GM21529 (cell line): ENCODE results near the gene AGBL5.
A peak's percentile ranks its signal among the peaks of the same experiment; 100 is the strongest.

ENCODE experiments used
- ATAC-seq: cut with Tn5 transposase; IDR thresholded peaks from one replicate; pipeline ENCODE4 v1.9.1; 2021; ENCODE audit not compliant: unreplicated experiment

AGBL5 gene

GRCh38 chr2:27024188-27024587 is 27.3 kb upstream of the AGBL5 start:
- no peak for ATAC-seq

GRCh38 chr2:27024812-27025211 is 26.7 kb upstream of the AGBL5 start:
- ATAC-seq, result no peak

GRCh38 chr2:27025281-27025800 is 26.1 kb upstream of the AGBL5 start:
- no peak for ATAC-seq

- ATAC-seq, result no peak
Observed at GRCh38 chr2:27025861-27026851, 25.3 kb upstream of the AGBL5 start.

- ATAC-seq, result no peak
Observed at GRCh38 chr2:27027211-27027651, 24.2 kb upstream of the AGBL5 start.

- ATAC-seq, result no peak
Observed at GRCh38 chr2:27029051-27029450, 22.4 kb upstream of the AGBL5 start.

- ATAC-seq, result peak; percentile 95
Observed at GRCh38 chr2:27032495-27033252, 18.8 kb upstream of the AGBL5 start, which contains the start of gene TMEM214. Gene TMEM214, plus strand, starts transcription at chr2:27032965. Its CDS starts 51 bp downstream, at chr2:27033016.

- peak; percentile 3 for ATAC-seq
Observed at GRCh38 chr2:27033253-27033852, 18.1 kb upstream of the AGBL5 start.

- ATAC-seq, result no peak
Observed at GRCh38 chr2:27038012-27038411, 13.5 kb upstream of the AGBL5 start.

GRCh38 chr2:27038631-27039339 is 12.7 kb upstream of the AGBL5 start:
- ATAC-seq, result no peak

- ATAC-seq, result no peak
Observed at GRCh38 chr2:27039426-27039825, 12.0 kb upstream of the AGBL5 start.

- no peak for ATAC-seq
Observed at GRCh38 chr2:27039871-27040270, 11.6 kb upstream of the AGBL5 start.

- ATAC-seq, result no peak
Observed at GRCh38 chr2:27040282-27040681, 11.2 kb upstream of the AGBL5 start.

GRCh38 chr2:27041752-27042151 is 9.7 kb upstream of the AGBL5 start:
- ATAC-seq, result peak; percentile 23

- peak; percentile 82 for ATAC-seq
Observed at GRCh38 chr2:27042159-27042661, 9.3 kb upstream of the AGBL5 start.

- no peak for ATAC-seq
Observed at GRCh38 chr2:27042985-27043634, 8.4 kb upstream of the AGBL5 start.

GRCh38 chr2:27049422-27050280 is 1.8 kb upstream of the AGBL5 start:
- ATAC-seq, result peak; percentile 37

- peak; percentile 44 for ATAC-seq
Observed at GRCh38 chr2:27050281-27050995, 1.0 kb upstream of the AGBL5 start.
